Measurements from ENCODE around the gene RABGAP1L. TPM values are rescaled to one million over a fixed set of nuclear protein-coding genes. Genes with fewer than 3 reads are reported as not detected.

RABGAP1L gene
- total and polyA plus RNA-seq, 10 of the 15 experiments (the other 5 are each of a cell fraction or from before 2014, with no cell fraction given), result 5.8 to 194 (median 113) TPM

DNA sequence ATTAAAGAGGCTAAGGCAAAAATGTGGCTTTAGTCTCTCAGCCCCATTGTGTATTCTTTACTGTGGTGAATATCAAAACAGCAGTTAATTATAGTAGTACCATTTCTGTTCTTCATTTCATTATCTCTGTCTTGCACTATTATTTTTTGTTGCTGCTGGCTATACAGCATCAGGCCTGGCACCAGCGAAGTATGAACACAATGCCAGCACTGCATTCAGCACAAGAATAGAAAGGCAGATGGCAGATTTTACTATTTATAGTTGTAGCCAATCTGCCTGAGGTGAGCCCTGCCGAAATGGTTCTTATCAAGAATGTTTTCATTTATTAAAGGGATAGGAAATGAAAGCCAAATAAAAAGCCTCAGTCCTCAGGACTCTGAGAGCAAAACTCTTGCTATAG, 360.5 kb downstream of the RABGAP1L start:
- FAIRE-seq (no peak), ATAC-seq (no peak), DNase-seq (ENCODE audit: low read depth, low spot score) (no peak)
- H3K27ac ChIP-seq (ENCODE audit: control insufficient read depth, insufficient read depth), result no peak overlapping the region
- in situ Hi-C loops (cut with MboI), result no loop called here
- H4K20me1 ChIP-seq (ENCODE audit: control insufficient read depth, insufficient read depth), result no peaks in the 10 kb centered on the region
- H3K36me3 ChIP-seq (ENCODE audit: control insufficient read depth in 2 of 2, insufficient read depth in 2 of 2, low read length in 1 of 2), result no peaks in the 10 kb centered on the region
- ChIA-PET SMC1A (ENCODE audit: uncharacterized antibody, unreplicated experiment) (no interaction called here), CTCF (no interaction called here), POLR2A (no interaction called here), RAD21 (ENCODE audit: unreplicated experiment) (no interaction called here)
- intact Hi-C loops (cut with micrococcal nuclease; ENCODE audit: unreplicated experiment), result no loop called here
- TF ChIP-seq ETV6 (conservative IDR thresholded peaks at IDR 0.05 in 1 of 2, IDR thresholded peaks at IDR 0.05 in 1 of 2; ENCODE audit: borderline replicate concordance in 1 of 2, low read depth in 1 of 2) (no peak), SREBF1 (IDR thresholded peaks at IDR 0.05; ENCODE audit: low read length) (no peak), BACH1 (IDR thresholded peaks at IDR 0.05; ENCODE audit: borderline replicate concordance) (no peak), WRNIP1 (IDR thresholded peaks at IDR 0.05; ENCODE audit: borderline replicate concordance, low read depth, low read length) (no peak)
- TF ChIP-seq, protein P1, sequence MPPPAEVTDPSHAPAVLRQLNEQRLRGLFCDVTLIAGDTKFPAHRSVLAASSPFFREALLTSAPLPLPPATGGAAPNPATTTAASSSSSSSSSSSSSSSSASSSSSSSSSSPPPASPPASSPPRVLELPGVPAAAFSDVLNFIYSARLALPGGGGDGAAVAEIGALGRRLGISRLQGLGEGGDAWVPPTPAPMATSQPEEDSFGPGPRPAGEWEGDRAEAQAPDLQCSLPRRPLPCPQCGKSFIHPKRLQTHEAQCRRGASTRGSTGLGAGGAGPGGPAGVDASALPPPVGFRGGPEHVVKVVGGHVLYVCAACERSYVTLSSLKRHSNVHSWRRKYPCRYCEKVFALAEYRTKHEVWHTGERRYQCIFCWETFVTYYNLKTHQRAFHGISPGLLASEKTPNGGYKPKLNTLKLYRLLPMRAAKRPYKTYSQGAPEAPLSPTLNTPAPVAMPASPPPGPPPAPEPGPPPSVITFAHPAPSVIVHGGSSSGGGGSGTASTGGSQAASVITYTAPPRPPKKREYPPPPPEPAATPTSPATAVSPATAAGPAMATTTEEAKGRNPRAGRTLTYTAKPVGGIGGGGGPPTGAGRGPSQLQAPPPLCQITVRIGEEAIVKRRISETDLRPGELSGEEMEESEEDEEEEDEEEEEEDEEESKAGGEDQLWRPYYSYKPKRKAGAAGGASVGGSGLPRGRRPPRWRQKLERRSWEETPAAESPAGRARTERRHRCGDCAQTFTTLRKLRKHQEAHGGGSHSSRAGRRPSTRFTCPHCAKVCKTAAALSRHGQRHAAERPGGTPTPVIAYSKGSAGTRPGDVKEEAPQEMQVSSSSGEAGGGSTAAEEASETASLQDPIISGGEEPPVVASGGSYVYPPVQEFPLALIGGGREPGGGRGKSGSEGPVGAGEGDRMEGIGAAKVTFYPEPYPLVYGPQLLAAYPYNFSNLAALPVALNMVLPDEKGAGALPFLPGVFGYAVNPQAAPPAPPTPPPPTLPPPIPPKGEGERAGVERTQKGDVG (CRISPR knock-in tag; IDR thresholded peaks at IDR 0.05), result no peak
- no peaks in the 10 kb centered on the region for H3K79me2 ChIP-seq (ENCODE audit: control insufficient read depth, insufficient read depth, low read length)
- H3K4me2 ChIP-seq (ENCODE audit: control insufficient read depth, insufficient read depth), result no peak overlapping the region
- WGBS (ENCODE audit: insufficient coverage, insufficient replicate concordance, low lambda C conversion rate, missing lambda C conversion rate), result 96% methylated on average over 2 of the region's 2 CpGs
- H3K4me1 ChIP-seq (ENCODE audit: control insufficient read depth, insufficient read depth, low read length), result no peaks in the 10 kb centered on the region
- BruUV-seq (replicated peaks), result no TSS peak
- no peaks in the 10 kb centered on the region; the same call in 2 of the 3 replicates for H3K9me3 ChIP-seq (replicated peaks; ENCODE audit: control insufficient read depth, insufficient read depth, low read length)
- no peaks in the 10 kb centered on the region for H3K27me3 ChIP-seq (replicated peaks in 1 of 2; ENCODE audit: control insufficient read depth in 2 of 2, insufficient read depth in 2 of 2, low read length in 1 of 2)
- no peak overlapping the region for H3K9ac ChIP-seq (ENCODE audit: control insufficient read depth, insufficient read depth, low read length)
- H3K4me3 ChIP-seq, result no peak overlapping the region
- H2AFZ ChIP-seq (ENCODE audit: control insufficient read depth, low read depth, low read length), result no peak overlapping the region

Data from GM12878 (cell line).